ENCODE data around the gene ANKRD55.
"Not testable (repeated sequence)": the region's sequence is repeated elsewhere in the genome, so short reads cannot be mapped to it uniquely, and the experiment has no call there.

The ANKRD55 gene

GRCh38 chr5:56251918-56252553, 18.9 kb upstream of the ANKRD55 start:
- no peak for DNase-seq

- no peak for DNase-seq
Measured at GRCh38 chr5:56251440-56251839, 18.3 kb upstream of the ANKRD55 start.

- DNase-seq = no peak
Measured at GRCh38 chr5:56250011-56250410, 16.9 kb upstream of the ANKRD55 start.

GRCh38 chr5:56249085-56249484, 16.0 kb upstream of the ANKRD55 start:
- DNase-seq = not testable (repeated sequence)

- DNase-seq = no peak
Measured at GRCh38 chr5:56247592-56247991, 14.5 kb upstream of the ANKRD55 start.

- no peak for DNase-seq
Measured at GRCh38 chr5:56246769-56247168, 13.6 kb upstream of the ANKRD55 start.

- DNase-seq = no peak
Measured at GRCh38 chr5:56245481-56245880, 12.4 kb upstream of the ANKRD55 start.

GRCh38 chr5:56244627-56245026, 11.5 kb upstream of the ANKRD55 start:
- peak; percentile 17 for DNase-seq

- not testable (repeated sequence) for DNase-seq
Measured at GRCh38 chr5:56242271-56242670, 9.1 kb upstream of the ANKRD55 start.

- no peak for DNase-seq
Measured at GRCh38 chr5:56232538-56232937, 592 bp downstream of the ANKRD55 start.

GRCh38 chr5:56230576-56230975, 2.6 kb downstream of the ANKRD55 start:
- no peak for DNase-seq

GRCh38 chr5:56229111-56229510, 4.0 kb downstream of the ANKRD55 start:
- no peak for DNase-seq

GRCh38 chr5:56228631-56229030, 4.5 kb downstream of the ANKRD55 start:
- DNase-seq = no peak

- no peak for DNase-seq
Measured at GRCh38 chr5:56227691-56228090, 5.4 kb downstream of the ANKRD55 start.

- not testable (repeated sequence) for DNase-seq
Measured at GRCh38 chr5:56223298-56223697, 9.8 kb downstream of the ANKRD55 start.

GRCh38 chr5:56221601-56222000, 11.5 kb downstream of the ANKRD55 start:
- not testable (repeated sequence) for DNase-seq

- no peak for DNase-seq
Measured at GRCh38 chr5:56215019-56215830, 17.9 kb downstream of the ANKRD55 start.

GRCh38 chr5:56213886-56214535, 19.1 kb downstream of the ANKRD55 start:
- not testable (repeated sequence) for DNase-seq

- DNase-seq = no peak
Measured at GRCh38 chr5:56212130-56212879, 20.8 kb downstream of the ANKRD55 start.

- peak; percentile 95 for DNase-seq
Measured at GRCh38 chr5:56211298-56211865, 21.7 kb downstream of the ANKRD55 start.

- DNase-seq = no peak
Measured at GRCh38 chr5:56208681-56209080, 24.4 kb downstream of the ANKRD55 start.

- DNase-seq = no peak
Measured at GRCh38 chr5:56207537-56207936, 25.6 kb downstream of the ANKRD55 start.

All from NCI-H226 (cell line).